Occipital lobe (tissue), 2 donors: Measurements from ENCODE around the gene LAMTOR2. TPM values are rescaled to one million over a fixed set of nuclear protein-coding genes. Genes with fewer than 3 reads are reported as not detected.

Source experiments
- DNase-seq: peaks from one replicate; lab custom pipeline; 2025; lab: John Stamatoyannopoulos, UW
- total RNA-seq: library from RNA; depleted of rRNA; stranded (reverse); fragments of >200 nt; gene quantifications from one replicate; pipeline ENCODE4 v1.2.3, GENCODE V29; 2014

Gene LAMTOR2
- total RNA-seq, 1 donor from 2014 or later = 30.7 TPM

DNA sequence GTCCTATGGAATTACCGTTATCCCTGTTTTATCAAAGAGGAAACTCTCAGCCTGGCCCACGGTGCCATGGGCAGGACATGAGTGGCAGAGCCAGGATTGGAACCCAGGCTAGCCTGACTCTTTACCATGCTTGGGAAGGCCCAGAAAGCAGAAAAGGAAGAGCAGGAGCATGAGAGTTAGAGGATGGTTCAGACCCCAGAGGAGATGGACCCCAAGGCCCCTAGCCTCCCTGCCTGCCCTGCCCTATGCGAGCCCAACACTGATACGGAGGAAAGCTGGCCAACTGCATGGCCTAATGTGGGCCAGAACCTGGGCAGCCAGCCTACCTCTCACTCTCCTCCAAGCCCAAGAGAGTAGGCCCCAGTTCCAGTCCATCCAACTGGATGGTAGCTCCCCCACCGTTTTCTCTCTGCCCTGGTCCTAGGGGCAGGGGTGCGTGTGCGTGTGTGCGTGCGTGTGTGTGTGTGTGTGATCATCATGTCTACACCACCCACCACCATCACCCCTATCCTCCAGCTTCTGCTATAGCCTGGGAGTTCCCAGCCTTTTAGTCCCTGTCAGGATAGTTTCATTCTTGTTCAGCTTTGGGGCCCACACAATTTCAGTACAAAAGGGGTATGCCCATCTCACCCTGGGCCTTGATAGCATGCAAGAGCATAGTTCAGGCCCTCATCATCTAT is 43.1 kb downstream of the LAMTOR2 start:
- DNase-seq = no peak

DNA sequence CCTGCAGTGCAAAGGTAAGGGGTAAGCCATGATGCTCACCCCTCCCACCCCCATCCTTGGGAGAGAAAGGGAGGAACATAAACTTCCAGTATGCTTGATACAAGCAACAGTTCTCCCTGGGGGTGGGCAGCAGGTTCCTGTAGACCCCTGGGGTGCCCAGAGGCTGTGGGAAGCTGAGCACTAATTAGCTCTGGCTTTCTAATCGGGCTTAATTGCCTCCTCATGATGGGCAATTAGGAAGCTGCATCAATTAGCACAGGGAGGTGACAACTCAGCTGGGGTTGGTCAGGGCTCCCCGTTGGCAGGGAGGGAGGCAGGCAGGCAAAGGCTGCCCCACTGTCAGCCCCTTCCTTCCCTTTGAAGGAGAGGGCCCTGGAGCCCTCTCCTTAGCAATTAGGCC is 44.2 kb downstream of the LAMTOR2 start:
- no peak for DNase-seq

DNA sequence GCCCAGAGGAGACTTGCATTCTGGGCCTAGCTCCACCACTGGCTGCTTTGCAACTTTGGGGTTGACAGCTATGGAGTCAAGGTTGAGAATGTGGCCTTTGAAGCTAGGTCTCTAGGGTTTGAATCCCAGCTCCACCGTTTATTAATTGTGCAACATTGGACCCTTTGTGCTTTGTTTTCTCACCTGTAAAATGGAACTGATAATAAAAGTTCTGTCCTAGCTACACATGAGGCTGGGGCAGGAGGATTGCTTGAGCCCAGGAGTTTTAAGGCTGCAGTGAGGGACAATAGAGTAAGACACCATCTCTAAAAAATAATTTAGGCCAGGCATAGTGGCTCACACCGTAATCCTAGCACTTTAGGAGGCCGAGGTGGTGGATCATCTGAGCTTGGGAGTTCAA is 44.7 kb downstream of the LAMTOR2 start:
- no peak for DNase-seq

DNA sequence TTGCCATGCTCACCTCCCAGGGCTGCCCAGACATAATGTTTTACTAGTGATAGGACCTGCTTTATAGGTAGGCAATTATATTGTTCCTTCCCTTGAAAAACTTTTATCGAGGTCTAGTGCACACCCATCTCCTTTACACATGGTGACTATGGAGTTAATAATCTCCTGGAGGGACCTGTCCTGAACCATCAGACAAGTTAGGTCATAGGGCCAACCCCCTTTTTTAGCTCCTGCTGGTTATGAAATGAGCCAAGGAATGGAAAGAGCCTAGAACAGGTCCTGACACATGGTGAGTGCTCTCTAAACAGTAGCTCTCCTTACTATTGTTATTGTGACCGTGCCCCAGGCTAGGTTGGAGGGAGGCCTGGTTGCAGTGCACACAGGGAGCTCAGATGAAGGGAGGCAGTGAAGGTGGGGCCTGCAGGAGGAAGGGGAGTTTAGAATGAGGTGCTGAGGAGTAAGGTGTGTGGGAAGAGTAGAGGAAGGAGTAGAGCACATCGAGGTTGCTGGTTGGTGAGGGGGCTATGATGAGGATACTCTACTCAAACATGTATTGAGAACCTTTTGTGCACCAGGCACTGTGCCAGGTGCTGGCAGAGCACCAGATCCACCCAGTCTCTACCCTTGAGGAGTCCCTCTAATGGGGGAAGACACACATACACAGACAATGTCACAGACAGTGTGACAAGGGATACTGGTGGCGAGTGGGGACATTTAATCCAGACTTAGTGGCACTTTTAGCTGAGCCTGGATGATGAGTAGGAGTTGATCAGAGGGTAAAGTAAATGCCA is 45.8 kb downstream of the LAMTOR2 start:
- DNase-seq = no peak

DNA sequence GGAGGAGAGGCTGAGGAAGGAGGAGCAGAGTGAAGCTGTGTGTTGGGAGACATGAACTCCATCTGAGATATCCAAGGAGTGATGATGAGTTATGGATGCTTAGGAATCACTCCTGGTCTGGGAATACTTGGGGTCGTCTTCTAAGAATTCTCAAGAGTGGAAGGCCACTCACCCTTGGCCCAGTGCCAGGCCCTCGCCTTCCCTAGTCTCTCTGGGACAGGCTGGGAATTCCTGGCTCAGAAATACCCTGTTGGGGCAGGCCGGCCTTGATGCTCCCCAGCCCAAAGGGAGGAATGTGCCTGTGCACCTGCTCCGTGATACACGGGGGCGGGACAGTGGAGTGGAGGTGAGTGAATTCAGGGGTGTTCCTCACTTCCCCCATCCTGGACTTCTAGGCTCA is 47.3 kb downstream of the LAMTOR2 start:
- DNase-seq = no peak

DNA sequence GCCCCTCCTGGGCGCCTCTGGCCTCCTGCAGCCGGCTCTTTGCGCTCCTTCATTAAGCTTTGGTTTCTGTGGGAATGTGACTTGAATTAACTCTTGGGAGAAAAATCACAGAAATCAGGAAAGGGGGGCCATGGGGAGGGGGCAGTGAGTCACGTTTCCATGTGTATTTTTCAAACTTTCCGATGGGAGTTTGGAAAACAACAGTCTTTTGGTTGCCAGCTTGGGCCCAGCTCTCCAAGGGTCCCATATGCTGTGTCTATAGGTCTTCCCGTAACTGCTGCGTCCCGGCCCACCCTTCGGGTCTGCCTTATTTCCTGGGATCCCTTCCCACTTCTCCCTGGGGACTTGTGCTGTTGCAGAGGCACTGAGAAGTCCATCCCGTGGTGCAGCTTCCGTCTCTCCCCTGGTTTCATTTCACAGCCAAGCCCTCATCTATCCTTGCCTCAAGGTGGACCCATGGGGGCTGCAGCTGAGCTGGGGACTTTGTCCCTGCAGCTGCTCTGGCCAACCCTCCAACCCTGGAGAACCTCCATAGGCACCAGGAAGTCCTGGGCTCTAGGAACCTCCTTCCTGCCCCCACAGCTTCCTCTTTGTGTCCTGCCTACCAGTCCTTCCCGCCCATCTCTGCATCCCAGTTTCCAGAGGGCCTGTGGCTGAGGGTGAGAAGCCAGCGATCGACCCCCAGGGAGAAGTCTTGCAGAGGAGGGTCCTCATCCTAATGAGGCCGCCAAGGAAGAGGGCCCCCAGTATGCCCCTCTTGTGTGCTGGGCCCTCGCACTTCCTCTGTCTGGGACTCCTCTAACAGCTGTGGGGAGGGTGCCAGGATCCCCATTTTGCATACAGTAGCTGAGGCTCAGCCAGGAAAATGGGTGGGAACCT is 48.3 kb downstream of the LAMTOR2 start:
- no peak for DNase-seq

DNA sequence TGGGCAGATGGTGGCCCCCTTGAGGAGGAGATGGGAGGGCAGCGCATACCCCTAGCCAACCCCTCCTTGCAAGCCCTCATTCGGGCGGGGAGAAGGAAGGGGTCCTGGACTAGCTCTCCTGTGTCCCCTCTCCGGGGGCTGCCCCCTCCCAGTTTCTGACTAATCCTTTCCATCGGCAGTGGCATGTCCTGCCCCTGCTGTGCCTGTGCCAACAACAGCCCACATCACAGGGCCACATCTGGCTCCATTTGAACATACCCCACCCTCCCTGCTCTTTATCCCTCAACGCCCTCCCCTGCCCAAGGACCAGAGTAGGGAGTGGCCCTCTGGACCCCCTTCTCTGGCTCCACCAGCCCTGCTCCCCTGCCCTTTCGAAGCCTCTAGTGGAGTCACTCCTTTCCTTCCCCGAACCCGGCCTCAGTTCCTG is 49.0 kb downstream of the LAMTOR2 start:
- DNase-seq = no peak

DNA sequence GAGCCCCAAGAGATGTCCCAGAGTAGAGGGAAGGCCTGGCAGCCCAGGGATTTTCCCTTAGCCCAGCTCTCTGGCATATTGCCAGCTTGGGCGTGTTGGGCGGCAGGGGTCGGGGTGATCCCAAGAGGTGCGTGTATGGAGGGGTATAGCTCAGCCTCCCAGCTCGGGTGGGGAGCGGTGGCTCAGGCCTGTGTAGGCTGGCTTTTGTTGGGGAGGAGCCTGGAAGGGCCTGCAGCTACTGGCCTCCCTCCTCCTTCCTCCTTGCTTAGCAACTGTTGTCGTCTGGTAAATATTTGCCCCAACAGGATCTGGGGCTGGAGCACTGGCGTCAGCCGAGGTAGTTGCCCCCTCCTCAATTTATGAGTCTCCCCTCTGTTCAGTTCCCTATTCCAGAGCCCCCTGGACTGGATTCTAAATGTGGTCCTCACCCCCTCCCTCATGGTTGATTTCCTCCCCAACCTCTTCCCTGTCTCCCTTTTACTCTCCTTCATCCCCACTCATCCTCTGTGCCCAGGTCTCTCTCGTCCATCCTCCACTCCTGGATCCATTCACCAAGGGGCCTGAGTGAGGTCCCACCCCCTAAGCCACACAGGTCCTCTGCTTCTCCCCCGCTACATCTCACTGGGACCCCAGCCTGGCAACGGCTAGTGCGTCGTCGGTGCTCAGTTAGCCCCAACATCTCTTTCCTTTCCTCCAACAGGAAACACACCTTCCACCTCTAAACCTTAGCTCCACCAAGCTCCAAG is 49.7 kb downstream of the LAMTOR2 start:
- no peak for DNase-seq

DNA sequence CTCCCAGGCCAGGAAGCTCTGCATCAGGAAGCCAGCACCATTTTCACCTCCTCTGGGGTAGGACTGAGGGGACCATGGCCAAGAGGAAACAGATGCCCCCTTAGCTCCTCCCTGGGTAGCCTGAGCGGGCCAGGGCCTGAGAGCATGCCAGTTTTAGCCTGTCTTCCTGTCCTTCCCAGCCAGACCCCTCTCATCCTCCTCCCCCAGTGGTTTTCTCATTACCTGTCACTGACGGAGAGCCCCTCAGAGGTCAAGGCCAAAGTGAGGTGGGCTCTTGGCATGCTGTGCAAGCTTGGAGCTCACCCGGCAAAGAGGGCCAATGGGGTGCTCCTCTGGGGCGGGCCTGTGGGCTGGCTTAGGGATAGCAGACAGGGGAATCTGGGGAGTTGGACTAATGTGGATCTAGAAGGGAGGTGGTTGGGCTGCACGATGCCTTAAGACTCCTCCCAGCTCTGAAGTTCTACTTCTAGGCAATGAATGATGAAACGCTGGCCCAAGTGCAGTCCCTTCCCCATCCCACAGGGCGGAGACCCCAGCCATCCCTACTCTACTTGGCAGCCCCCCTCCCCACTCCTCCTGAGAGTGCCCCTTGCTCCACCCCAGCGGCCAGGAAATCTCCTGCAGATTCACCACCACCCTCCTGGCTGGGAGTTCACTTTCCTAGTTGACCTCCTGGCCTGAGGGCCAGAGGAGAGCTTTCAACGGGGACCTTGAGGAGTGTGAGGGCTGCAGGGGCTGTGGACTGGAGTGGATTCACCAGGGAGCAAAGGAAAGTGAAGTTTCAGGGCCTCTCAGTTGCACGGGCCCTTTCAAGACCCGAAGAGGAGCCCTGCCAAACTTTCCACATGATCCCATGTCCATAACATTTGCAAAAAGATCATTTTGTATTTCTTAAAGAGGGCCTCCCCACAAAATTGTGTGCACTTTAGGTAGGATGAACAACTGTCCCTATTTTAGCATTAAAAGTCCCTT is 50.6 kb downstream of the LAMTOR2 start:
- DNase-seq = no peak

DNA sequence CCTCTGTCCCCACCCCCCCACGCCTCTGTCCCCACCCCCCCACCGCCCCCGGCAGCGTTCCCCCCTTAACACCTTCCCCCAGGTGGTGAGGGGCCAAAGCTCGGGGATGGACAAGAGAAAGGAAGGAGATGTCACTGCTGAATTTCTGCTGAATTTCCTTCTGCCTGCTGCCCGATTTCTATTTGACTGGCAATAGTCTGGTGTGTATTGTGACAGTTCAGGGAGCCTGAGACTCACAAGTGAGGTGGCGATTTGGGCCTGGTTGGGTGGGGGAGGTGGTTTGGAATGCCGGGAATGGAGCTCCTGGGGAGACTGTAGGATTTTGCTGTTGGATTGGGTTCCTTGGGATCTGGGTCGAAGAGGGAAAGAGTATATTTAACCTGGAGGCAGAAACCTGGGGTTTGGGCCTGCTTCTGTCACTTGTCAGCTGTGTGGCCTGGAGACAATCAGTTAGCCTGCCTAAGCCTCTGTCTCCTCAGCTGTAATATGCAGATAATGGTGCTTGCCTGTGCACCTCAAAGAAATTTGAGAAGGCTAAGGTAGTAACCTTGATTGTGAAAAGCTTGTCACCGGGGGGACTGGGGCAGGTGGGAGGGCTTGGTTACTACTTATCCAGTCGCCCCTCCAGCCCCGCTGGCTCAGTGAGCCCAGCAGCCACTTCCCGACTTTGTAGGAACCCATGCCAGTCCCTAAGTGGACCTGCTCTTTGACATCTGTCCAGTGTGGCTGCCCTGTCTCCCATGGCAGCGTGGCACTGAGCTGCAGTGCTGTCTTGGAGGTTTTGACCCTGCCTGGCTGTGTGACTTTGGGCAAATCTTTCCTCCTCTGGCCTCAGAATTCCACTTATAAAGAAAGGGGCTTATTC is 52.3 kb downstream of the LAMTOR2 start:
- DNase-seq = no peak

DNA sequence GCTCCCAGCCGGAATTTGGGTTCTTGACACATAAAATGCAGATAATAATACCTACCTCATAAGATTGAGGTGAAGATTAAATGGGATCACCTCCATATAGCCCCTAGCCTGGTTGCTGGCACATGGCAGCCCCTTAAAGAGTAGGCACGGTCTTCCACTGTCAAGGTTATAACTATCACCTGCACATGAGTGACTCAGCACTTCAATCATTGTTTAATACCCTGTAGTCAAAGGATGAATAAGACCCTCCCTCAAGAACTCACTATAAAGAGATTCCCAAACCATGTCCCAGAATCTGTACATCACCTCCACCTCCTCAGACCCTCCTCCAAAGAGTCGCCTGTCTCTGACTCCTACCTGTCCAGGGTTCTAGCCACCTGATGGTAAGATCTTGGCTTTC is 53.5 kb downstream of the LAMTOR2 start:
- no peak for DNase-seq

Other genes with a start within 250 kb of the LAMTOR2 start
- 35.1 TPM for gene GON4L, start 197.6 kb upstream of the LAMTOR2 start, total RNA-seq
- gene SYT11, start 195.2 kb upstream of the LAMTOR2 start, total RNA-seq = 188 TPM
- 32.0 TPM for gene RIT1, start 143.4 kb upstream of the LAMTOR2 start, total RNA-seq
- gene KHDC4, start 120.4 kb upstream of the LAMTOR2 start, total RNA-seq = 37.6 TPM
- not detected for gene RXFP4, start 113.1 kb upstream of the LAMTOR2 start, total RNA-seq
- 129 TPM for gene ARHGEF2, start 76.2 kb upstream of the LAMTOR2 start, total RNA-seq
- gene SSR2, start 33.8 kb upstream of the LAMTOR2 start, total RNA-seq = 193 TPM
- gene UBQLN4, start 984 bp upstream of the LAMTOR2 start, total RNA-seq = 25.9 TPM
- not detected for gene RAB25, start 6.4 kb downstream of the LAMTOR2 start, total RNA-seq
- 42.4 TPM for gene MEX3A, start 27.7 kb downstream of the LAMTOR2 start, total RNA-seq
- 18.1 TPM for gene LMNA, start 59.9 kb downstream of the LAMTOR2 start, total RNA-seq
- 13.6 TPM for gene SEMA4A, start 98.8 kb downstream of the LAMTOR2 start, total RNA-seq
- 9.7 TPM for gene SLC25A44, start 139.3 kb downstream of the LAMTOR2 start, total RNA-seq
- 29.2 TPM for gene PMF1, start 158.2 kb downstream of the LAMTOR2 start, total RNA-seq
- not detected for gene BGLAP, start 187.4 kb downstream of the LAMTOR2 start, total RNA-seq
- 8.6 TPM for gene PAQR6, start 193.3 kb downstream of the LAMTOR2 start, total RNA-seq
- 31.2 TPM for gene SMG5, start 228.0 kb downstream of the LAMTOR2 start, total RNA-seq
- 0.78 TPM for gene TMEM79, start 229.5 kb downstream of the LAMTOR2 start, total RNA-seq
- 12.5 TPM for gene GLMP, start 240.9 kb downstream of the LAMTOR2 start, total RNA-seq
- 0.94 TPM for gene VHLL, start 244.5 kb downstream of the LAMTOR2 start, total RNA-seq